Glutamatergic neuron (in vitro differentiated cells): ENCODE measurements around the gene MEIS1. TPM values are rescaled to one million over a fixed set of nuclear protein-coding genes. Genes with fewer than 3 reads are reported as not detected.

Experiments
- DNase-seq: peaks from one replicate; pipeline ENCODE4 v3.0.0; 2022
- H3K27ac Mint-ChIP-seq: one replicate; pipeline ENCODE4 v1.8.0; 2020; ENCODE audit warnings: mild to moderate bottlenecking, mixed read lengths, inconsistent platforms; ENCODE audit not compliant: unreplicated experiment
- H3K27me3 Mint-ChIP-seq: one replicate; pipeline ENCODE4 v1.8.0; 2020; ENCODE audit warnings: mild to moderate bottlenecking, moderate library complexity, mixed read lengths, inconsistent platforms; ENCODE audit not compliant: unreplicated experiment
- H3K36me3 Mint-ChIP-seq: one replicate; pipeline ENCODE4 v1.8.0; 2020; ENCODE audit warnings: mild to moderate bottlenecking, mixed read lengths, inconsistent platforms; ENCODE audit not compliant: unreplicated experiment
- H3K4me1 Mint-ChIP-seq: one replicate; pipeline ENCODE4 v1.8.0; 2020; ENCODE audit warnings: mild to moderate bottlenecking, low read depth, mixed read lengths, inconsistent platforms; ENCODE audit not compliant: unreplicated experiment
- H3K4me3 Mint-ChIP-seq: one replicate; pipeline ENCODE4 v1.8.0; 2020; ENCODE audit warnings: mild to moderate bottlenecking, mixed read lengths, inconsistent platforms; ENCODE audit not compliant: unreplicated experiment
- H3K9me3 Mint-ChIP-seq: one replicate; pipeline ENCODE4 v1.8.0; 2020; ENCODE audit warnings: mild to moderate bottlenecking, moderate library complexity, mixed read lengths, inconsistent platforms; ENCODE audit not compliant: unreplicated experiment
- total RNA-seq: library from RNA; stranded (reverse); fragmentation: NEBNext Ultra II Directional; extraction: Animal tissue kit (Norgen Biotek cat#: 25700); gene quantifications from one replicate; pipeline ENCODE4 v1.2.1, GENCODE V29; 2021; ENCODE audit not compliant: unreplicated experiment
- TF ChIP-seq, protein P1 (sequence below): fragments of 200-600 bp; sonication (generic); IDR thresholded peaks from one replicate; pipeline ENCODE4 v1.5.0; 2021; ENCODE audit not compliant: partially characterized antibody, unreplicated experiment

Gene MEIS1
- total RNA-seq, 1 donor from 2014 or later = 4.8 TPM

DNA sequence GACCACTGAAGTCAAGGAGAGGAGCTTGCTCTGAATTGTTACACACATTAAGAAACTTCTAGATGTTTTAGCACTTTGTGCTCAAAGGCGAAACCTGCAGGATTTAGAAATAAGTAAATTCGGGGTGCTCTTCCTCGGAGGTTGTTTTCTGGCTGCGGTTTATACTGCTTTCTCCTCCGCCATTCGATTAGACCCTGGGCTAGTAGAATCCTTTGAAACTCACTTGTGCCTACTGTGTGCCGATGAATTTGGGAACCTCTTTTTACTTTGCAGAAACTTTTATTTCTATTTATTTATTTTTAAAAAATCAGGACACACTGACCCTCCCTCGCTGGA lies 3.5 kb downstream of the MEIS1 start:
- Mint-ChIP-seq H3K36me3 (peaks cover 7% of the 10 kb centered on the region), H3K27me3 (peaks cover 51% of the 10 kb centered on the region), H3K27ac (no peak overlapping the region)

DNA sequence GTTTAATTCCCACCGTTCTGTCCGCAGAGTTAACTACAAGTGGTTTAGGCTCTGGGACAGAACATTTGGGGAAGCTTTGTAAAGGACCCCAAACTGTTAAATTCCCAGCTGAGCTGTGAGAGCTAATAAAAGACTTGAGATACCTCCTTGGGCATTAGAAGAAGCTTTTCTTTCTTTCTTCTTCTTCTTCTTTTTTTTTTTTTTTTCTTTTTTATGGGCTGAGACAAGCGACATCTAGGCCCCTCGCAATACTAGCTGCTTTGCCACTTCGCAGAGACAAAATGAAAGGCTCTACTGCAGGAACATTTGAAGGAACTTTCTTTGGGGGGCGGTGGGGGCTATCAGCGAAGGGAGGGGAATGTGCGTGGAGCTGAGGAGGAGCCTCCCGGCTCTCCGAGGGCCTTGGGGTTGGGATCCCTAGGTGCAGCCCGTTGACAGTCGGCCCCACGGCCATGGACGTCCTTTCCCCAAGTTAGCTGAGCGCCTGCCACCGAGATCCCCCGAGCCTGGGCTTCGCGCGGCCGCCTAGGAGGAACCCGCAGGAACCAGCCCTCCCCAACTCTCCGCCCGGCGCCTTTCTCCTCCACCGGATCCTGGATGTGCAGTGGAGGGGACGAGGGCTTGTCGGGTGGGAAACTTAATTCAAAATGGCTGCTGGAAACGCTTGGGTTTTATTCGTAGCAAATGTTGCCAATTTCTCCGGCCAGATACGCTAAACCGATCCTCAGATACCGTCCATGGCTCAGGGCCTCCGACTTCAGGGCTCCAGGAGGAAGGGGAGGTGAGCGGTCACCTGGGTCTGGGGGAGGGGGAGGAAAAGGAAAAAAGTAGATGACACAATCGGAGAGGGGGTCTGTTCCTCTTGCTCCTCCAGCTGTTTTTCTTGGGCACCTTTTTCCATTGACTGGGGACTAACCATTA lies 4.2 kb downstream of the MEIS1 start:
- H3K27ac Mint-ChIP-seq = no peak overlapping the region
- DNase-seq = peak; percentile 51
- peaks cover 51% of the 10 kb centered on the region for H3K27me3 Mint-ChIP-seq
- peaks cover 30% of the 10 kb centered on the region for H3K9me3 Mint-ChIP-seq
- TF ChIP-seq, protein P1, sequence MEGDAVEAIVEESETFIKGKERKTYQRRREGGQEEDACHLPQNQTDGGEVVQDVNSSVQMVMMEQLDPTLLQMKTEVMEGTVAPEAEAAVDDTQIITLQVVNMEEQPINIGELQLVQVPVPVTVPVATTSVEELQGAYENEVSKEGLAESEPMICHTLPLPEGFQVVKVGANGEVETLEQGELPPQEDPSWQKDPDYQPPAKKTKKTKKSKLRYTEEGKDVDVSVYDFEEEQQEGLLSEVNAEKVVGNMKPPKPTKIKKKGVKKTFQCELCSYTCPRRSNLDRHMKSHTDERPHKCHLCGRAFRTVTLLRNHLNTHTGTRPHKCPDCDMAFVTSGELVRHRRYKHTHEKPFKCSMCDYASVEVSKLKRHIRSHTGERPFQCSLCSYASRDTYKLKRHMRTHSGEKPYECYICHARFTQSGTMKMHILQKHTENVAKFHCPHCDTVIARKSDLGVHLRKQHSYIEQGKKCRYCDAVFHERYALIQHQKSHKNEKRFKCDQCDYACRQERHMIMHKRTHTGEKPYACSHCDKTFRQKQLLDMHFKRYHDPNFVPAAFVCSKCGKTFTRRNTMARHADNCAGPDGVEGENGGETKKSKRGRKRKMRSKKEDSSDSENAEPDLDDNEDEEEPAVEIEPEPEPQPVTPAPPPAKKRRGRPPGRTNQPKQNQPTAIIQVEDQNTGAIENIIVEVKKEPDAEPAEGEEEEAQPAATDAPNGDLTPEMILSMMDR = no peak
- peak overlapping the region; percentile 75 for H3K4me3 Mint-ChIP-seq
- peaks cover 7% of the 10 kb centered on the region for H3K36me3 Mint-ChIP-seq
- H3K4me1 Mint-ChIP-seq = peaks cover 16% of the 10 kb centered on the region

More for the DNA sequence above, 3.5 kb downstream of the MEIS1 start:
- no peak overlapping the region for H3K4me3 Mint-ChIP-seq
- peaks cover 13% of the 10 kb centered on the region for H3K4me1 Mint-ChIP-seq
- H3K9me3 Mint-ChIP-seq = peaks cover 34% of the 10 kb centered on the region
- DNase-seq = no peak
- TF ChIP-seq, protein P1 = no peak

DNA sequence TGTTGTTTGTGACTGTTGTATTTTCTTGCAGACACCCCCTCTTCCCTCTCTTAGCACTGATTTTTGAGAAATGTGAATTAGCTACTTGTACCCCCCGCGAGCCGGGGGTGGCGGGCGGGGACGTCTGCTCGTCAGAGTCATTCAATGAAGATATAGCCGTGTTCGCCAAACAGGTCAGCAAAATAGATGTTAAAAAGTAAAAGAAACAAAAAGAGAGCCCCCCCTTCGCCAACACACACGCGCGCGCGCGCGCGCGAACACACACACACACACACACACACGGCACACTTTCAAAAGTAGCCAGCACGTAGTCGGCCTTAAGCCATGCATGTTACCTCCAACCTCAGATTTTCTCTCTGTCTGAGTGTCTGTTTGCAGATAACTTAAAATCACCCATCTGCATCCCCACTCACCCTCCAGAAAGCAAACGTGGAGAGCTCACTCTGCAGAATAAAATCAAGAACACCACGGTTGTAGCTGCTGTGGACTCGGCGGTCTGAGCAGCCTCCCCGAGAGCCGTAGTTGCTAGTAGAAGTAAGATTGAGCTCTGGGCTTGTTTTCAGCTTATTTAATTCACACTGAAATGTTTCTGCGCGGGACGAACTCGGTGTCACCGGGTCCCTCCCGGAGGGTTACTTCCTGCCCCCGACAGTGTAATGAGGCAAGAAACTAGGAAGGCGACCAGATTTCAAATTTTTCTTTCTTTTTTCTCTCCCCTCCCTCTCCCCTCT lies 5.1 kb downstream of the MEIS1 start:
- TF ChIP-seq, protein P1 = no peak
- peaks cover 48% of the 10 kb centered on the region for H3K27me3 Mint-ChIP-seq
- peaks cover 24% of the 10 kb centered on the region for H3K9me3 Mint-ChIP-seq
- peak overlapping the region; percentile 75 for H3K4me3 Mint-ChIP-seq
- H3K36me3 Mint-ChIP-seq = peaks cover 7% of the 10 kb centered on the region
- DNase-seq = no peak
- H3K4me1 Mint-ChIP-seq = peaks cover 16% of the 10 kb centered on the region
- no peak overlapping the region for H3K27ac Mint-ChIP-seq

- H3K4me3 Mint-ChIP-seq = no peak overlapping the region
- peaks cover 16% of the 10 kb centered on the region for H3K4me1 Mint-ChIP-seq
- H3K27me3 Mint-ChIP-seq = peaks cover 45% of the 10 kb centered on the region
- H3K36me3 Mint-ChIP-seq = peaks cover 7% of the 10 kb centered on the region
- peaks cover 17% of the 10 kb centered on the region for H3K9me3 Mint-ChIP-seq
- TF ChIP-seq, protein P1 = no peak
- no peak overlapping the region for H3K27ac Mint-ChIP-seq
- DNase-seq = no peak
Observed at GRCh38 chr2:66440708-66441497, 6.0 kb downstream of the MEIS1 start.
